Ovary (tissue), 9 donors: ENCODE measurements around the gene PDE6D. TPM values are rescaled to one million over a fixed set of nuclear protein-coding genes. Genes with fewer than 3 reads are reported as not detected.
A peak's percentile ranks its signal among the peaks of the same experiment; 100 is the strongest.

Experiments used
- DNase-seq, 5 donors: peaks; one replicate each; pipeline ENCODE4 v3.0.0-alpha.2; 2019 to 2020
- H3K27ac ChIP-seq, 2 donors: fragments of 200-600 bp; one replicate each; pipeline versions ENCODE4 v1.5.1 to v1.8.0; 2019 to 2022
- H3K27me3 ChIP-seq: fragments of 200-600 bp; one replicate; pipeline ENCODE4 v1.8.0; 2022
- H3K36me3 ChIP-seq: fragments of 200-600 bp; sonication (generic); one replicate; pipeline ENCODE4 v1.5.1; 2019
- H3K4me1 ChIP-seq: one replicate; pipeline ENCODE4 v1.8.1; 2013; ENCODE audit warnings: mild to moderate bottlenecking, moderate library complexity; ENCODE audit not compliant: insufficient read depth
- H3K4me3 ChIP-seq: fragments of 200-600 bp; sonication (generic); one replicate; pipeline ENCODE4 v1.5.1; 2017
- H3K9me3 ChIP-seq, 2 donors: fragments of 200-600 bp in 1 of 2; sonication (generic) in 1 of 2; one replicate each; pipeline versions ENCODE4 v1.5.1 to v1.8.1; 2013 to 2019; ENCODE audit warnings: mild to moderate bottlenecking in 1 of 2, moderate library complexity in 1 of 2
- CTCF ChIP-seq, 3 donors: fragments of 450-650 bp in 2 of 3; fragments of 200-600 bp in 1 of 3; IDR thresholded peaks; one replicate each; pipeline versions ENCODE4 v1.5.1 to v1.8.0; 2016 to 2022; ENCODE audit warnings: antibody characterized with exemption in 3 of 3, mild to moderate bottlenecking in 1 of 3
- EP300 ChIP-seq: sonication (generic); formaldehyde crosslinking; IDR thresholded peaks from one replicate; pipeline ENCODE4 v1.6.1; 2017; ENCODE audit warnings: antibody characterized with exemption
- POLR2A ChIP-seq: fragments of 450-650 bp; IDR thresholded peaks from one replicate; pipeline ENCODE4 v1.6.1; 2017; ENCODE audit warnings: antibody characterized with exemption, mild to moderate bottlenecking, moderate library complexity
- WGBS, 3 donors: extraction: QIAGEN DNeasy Blood & Tissue Kit in 1 of 3; methylation state at CpG; one replicate each; pipeline versions ENCODE4 v1.1.5 to v1.1.7; 2013 to 2017; 5-methylcytosine and 5-hydroxymethylcytosine counted together
- intact Hi-C, 4 donors: fragments of 100-400 bp; cut with DNase I; formaldehyde crosslinking; loops; one replicate each; pipeline versions ENCODE4 v1.11.0 to v1.15.1; 2022 to 2023
- polyA plus RNA-seq, 2 donors: library from polyadenylated mRNA; stranded (reverse); fragments of 200-250 nt in 1 of 2; fragments of 350-450 nt in 1 of 2; fragmentation: Illumina TruSeq in 1 of 2; extraction: RNeasy Lipid Tissue Mini Kit (QIAGEN cat#74804) in 1 of 2; gene quantifications; one replicate each; pipeline ENCODE4 v1.2.3, GENCODE V29; 2013 to 2014
- total RNA-seq, 7 donors: library from RNA; depleted of rRNA in 2 of 7; stranded (reverse); fragments of >200 nt in 2 of 7; fragmentation: NEBNext Ultra II Directional in 3 of 7; extraction: Animal tissue kit (Norgen Biotek cat#: 25700) in 3 of 7; gene quantifications; one replicate each; pipeline versions ENCODE4 v1.1.0 to v1.2.4, GENCODE V29; 2016 to 2023
- donor health status: DM: no; HTN: no; CAD: no; lungs with moderate emphysema.
- donor health status: DM: no; HTN: no; CAD: no.
- donor health status: Bipolar disorder and iron deficiency.
- donor health status: DM: yes; HTN: yes; CAD: no.
- donor health status: DM: no; HTN: no; CAD: no.
- donor health status: DM: yes; HTN: yes; CAD: no.

Gene PDE6D
- total and polyA plus RNA-seq, 9 donors = 13.7 to 32.9 (median 17.8) TPM

GRCh38 chr2:231687133-231687852, 93.8 kb downstream of the PDE6D start:
- H3K27me3 ChIP-seq = no peaks in the 10 kb centered on the region
- DNase-seq = peak in 2 of 5 donors; percentile 45 to 52
- peaks cover 3% of the 10 kb centered on the region for H3K4me1 ChIP-seq
- no peak overlapping the region for H3K4me3 ChIP-seq
- H3K27ac ChIP-seq = no peak overlapping the region
- intact Hi-C loops = no loop called here
- TF ChIP-seq POLR2A = no peak
- TF ChIP-seq EP300 = no peak
- TF ChIP-seq CTCF (IDR thresholded peaks at IDR 0.05) = peak in 1 of 3 donors; percentile 32
- H3K36me3 ChIP-seq = no peaks in the 10 kb centered on the region
- no peaks in the 10 kb centered on the region for H3K9me3 ChIP-seq
- whole genome bisulfite sequencing, 3 donors = 46 to 57% (median 51%) methylated on average over 12 to 14 of the region's 14 CpGs

- H3K27ac ChIP-seq = no peak overlapping the region
- peaks cover 9% of the 10 kb centered on the region for H3K4me1 ChIP-seq
- intact Hi-C loops = no loop called here
- TF ChIP-seq POLR2A = no peak
- no peak for TF ChIP-seq EP300
- no peak for TF ChIP-seq CTCF (IDR thresholded peaks at IDR 0.05)
- H3K36me3 ChIP-seq = no peaks in the 10 kb centered on the region
- H3K4me3 ChIP-seq = no peak overlapping the region
- 82 to 88% (median 84%) methylated on average over 10 to 11 of the region's 11 CpGs for WGBS, 3 donors
- H3K9me3 ChIP-seq = no peaks in the 10 kb centered on the region
- H3K27me3 ChIP-seq = no peaks in the 10 kb centered on the region
- no peak for DNase-seq
Observed at GRCh38 chr2:231686192-231687100, 94.6 kb downstream of the PDE6D start.

GRCh38 chr2:231685349-231686191, 95.5 kb downstream of the PDE6D start:
- Histone ChIP-seq H3K4me3 (no peak overlapping the region), H3K27me3 (no peaks in the 10 kb centered on the region), H3K27ac (no peak overlapping the region), H3K9me3 (no peaks in the 10 kb centered on the region), H3K36me3 (no peaks in the 10 kb centered on the region), H3K4me1 (peaks cover 9% of the 10 kb centered on the region)
- intact Hi-C loops = no loop called here
- 70 to 78% (median 77%) methylated on average over 20 of the region's 20 CpGs for WGBS, 3 donors
- no peak for DNase-seq
- TF ChIP-seq POLR2A = no peak
- TF ChIP-seq EP300 = no peak
- no peak for TF ChIP-seq CTCF (IDR thresholded peaks at IDR 0.05)
